GM10847 (cell line): ENCODE measurements around the gene HSF4.
A peak's percentile ranks its signal among the peaks of the same experiment; 100 is the strongest.

Experiments
- POLR2A ChIP-seq: IDR thresholded peaks from 2 replicates; pipeline ENCODE4 v1.6.1; 2011; ENCODE audit not compliant: insufficient read length; ENCODE audit errors: extremely low read depth

HSF4 gene

DNA sequence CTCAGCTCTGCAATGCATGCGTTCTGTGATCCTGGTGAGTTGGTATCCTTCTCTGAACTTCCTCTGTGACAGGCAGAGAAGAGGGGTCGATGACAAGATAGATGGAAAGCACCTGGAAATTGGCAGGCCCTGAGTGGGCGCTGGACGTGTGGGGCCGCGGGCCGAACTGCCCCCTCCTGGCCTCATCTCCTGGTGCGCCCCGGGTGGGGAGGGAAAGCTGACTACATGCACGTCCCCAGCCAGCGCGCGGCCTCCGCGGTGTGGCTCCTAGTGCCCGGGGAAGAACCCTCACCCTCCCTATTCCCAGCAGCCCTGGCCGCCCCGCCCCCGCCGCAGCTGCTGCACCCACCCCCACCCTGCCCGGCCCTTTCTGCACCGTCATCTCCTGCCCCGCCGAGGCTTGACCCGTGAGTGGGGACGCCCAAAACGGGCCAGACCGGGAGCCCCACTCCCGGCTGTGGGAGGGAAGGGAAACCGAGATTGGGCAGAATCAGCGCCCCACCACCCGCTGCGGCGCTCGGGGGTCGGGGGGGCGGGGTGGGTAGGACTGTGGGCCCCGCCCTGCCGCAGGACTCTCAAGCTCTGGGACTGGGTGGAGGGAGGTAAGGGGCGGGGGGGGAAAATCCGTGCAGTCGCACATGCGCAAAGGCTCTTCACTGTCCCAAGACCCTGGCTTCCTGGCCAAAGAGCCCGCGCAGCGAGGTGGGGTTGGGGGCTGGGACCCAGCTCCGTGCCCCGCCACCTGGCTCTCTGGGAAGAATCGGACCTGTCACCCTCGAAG is 5.8 kb downstream of the HSF4 start, which contains the start of gene NOL3:
TSS of gene NOL3 (plus strand) at position 371 of the 781 bp plus-strand sequence.
- TF ChIP-seq POLR2A = peak; percentile 37

DNA sequence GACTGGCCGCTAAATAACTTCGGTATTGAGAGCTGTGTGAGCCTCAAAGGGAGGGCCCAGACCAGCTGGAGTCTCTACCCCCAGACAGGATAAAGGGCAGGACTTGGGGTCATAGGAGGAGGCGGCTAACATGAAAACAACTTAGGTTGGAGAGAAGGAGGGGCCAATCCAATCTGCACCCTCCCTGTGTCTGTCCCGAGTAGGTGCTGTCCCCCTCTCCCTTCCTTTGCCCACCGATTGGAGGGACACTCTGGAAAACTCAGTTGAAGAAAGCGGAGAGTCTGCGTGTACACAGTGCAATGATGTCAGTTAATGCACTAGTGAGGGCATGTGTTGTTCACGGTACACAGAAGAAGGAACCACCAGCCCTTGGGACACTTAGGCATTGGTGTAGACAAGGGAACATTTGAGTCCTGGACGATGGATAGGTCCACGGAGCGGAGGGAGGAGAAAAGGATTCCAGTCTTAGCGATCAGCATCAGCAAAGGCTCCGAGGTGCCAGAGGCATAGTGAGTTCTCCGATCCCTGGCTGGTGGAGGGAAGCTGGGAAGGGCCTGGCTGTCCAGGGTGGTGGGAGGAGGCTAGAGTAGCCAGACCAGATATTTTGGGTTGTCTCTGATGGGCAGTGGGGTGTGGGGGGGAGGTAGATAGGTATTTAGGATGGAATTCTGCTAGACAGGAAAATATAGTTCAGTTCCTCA is 6.6 kb downstream of the HSF4 start:
- no peak for TF ChIP-seq POLR2A

GRCh38 chr16:67173323-67173722 is 8.8 kb downstream of the HSF4 start:
- no peak for TF ChIP-seq POLR2A

DNA sequence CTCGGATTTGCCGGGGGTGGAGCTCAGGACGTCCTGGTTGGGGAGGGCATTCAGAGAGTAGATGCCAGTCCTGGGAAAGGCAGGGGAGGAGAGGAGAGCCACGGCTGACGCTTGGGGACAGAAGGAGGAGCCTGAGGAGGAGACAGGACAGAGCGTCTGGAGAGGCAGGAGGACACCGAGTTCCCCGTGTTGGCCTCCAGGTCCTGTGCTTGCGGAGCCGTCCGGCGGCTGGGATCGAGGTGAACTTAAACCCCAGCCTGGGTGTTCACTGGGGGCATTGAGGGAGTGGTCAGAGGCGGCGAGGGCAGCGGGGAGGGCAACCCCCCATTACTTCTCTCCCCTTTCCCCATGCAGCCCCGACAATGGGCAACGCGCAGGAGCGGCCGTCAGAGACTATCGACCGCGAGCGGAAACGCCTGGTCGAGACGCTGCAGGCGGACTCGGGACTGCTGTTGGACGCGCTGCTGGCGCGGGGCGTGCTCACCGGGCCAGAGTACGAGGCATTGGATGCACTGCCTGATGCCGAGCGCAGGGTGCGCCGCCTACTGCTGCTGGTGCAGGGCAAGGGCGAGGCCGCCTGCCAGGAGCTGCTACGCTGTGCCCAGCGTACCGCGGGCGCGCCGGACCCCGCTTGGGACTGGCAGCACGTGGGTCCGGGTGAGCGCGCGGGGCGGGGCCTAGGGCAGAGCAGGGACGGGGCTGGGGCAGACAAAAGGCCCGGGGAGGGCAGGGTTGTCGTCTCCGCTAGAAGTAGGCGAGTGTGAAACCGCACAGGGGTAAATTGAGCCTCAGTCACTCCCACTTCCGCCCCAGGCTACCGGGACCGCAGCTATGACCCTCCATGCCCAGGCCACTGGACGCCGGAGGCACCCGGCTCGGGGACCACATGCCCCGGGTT is 9.5 kb downstream of the HSF4 start:
- TF ChIP-seq POLR2A = no peak

- no peak for TF ChIP-seq POLR2A
These were observed 10.2 kb downstream of the HSF4 start for GRCh38 chr16:67174706-67175231.

DNA sequence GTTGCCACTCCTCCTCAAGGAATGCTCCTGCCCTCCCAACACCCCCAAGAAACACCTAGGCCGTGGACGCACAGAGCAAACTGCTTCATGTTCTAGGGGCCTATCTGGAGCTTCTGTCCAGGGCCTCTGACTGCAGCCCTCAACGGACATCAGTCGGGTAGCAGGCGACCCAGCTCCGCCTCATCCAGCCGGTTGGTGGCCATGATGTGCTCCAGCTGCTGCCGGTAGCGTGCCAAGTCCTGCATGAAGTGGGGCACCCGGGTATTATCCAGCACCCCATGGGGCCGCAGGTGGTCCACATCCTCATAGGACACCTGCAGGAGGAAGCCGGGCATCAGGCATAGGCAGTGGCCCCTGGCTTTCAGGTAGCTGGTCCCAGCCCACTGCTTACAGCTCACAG is 12.1 kb downstream of the HSF4 start:
- TF ChIP-seq POLR2A = no peak

GRCh38 chr16:67177743-67178699 is 13.5 kb downstream of the HSF4 start:
- TF ChIP-seq POLR2A = no peak

- no peak for TF ChIP-seq POLR2A
These were observed 15.0 kb downstream of the HSF4 start for GRCh38 chr16:67179421-67180080.

- TF ChIP-seq POLR2A = no peak
These were observed 15.6 kb downstream of the HSF4 start for GRCh38 chr16:67180166-67180565.

GRCh38 chr16:67181346-67181745 is 16.8 kb downstream of the HSF4 start:
- TF ChIP-seq POLR2A = no peak

DNA sequence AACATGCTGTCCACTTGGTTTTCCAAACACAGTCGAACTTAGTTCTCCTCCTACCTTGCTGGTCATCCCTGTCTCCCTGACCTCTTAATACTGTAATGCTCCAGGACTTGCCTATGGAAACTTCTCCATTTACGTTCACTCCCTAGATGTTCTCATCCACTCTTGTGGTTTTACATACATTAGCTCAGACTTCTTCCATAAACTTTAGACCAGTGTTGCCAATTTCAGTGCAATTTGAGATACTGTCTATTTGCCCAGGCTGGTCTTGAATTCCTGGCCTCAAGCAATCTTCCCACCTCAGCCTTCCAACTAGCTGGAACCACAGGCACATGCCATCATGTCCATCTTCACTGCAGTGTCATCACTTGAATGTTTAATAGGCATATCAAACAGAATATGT is 17.7 kb downstream of the HSF4 start:
- no peak for TF ChIP-seq POLR2A

DNA sequence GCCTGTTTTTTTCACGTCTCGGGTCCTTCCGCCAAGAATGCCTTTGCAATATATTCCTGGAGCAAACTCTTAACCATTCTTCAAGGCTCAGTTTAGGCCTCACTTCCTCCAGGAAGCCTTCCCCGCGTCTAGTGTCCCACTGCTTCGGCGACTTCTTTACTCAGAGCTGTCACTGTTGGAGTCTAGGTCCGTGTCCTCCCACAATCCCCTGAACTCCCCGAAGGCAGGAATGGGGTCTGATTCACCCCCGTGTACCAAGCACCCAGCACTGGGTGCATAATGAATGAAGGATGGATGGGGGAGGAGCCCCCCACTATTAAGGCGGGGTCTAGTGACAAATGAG is 18.7 kb downstream of the HSF4 start:
- no peak for TF ChIP-seq POLR2A

DNA sequence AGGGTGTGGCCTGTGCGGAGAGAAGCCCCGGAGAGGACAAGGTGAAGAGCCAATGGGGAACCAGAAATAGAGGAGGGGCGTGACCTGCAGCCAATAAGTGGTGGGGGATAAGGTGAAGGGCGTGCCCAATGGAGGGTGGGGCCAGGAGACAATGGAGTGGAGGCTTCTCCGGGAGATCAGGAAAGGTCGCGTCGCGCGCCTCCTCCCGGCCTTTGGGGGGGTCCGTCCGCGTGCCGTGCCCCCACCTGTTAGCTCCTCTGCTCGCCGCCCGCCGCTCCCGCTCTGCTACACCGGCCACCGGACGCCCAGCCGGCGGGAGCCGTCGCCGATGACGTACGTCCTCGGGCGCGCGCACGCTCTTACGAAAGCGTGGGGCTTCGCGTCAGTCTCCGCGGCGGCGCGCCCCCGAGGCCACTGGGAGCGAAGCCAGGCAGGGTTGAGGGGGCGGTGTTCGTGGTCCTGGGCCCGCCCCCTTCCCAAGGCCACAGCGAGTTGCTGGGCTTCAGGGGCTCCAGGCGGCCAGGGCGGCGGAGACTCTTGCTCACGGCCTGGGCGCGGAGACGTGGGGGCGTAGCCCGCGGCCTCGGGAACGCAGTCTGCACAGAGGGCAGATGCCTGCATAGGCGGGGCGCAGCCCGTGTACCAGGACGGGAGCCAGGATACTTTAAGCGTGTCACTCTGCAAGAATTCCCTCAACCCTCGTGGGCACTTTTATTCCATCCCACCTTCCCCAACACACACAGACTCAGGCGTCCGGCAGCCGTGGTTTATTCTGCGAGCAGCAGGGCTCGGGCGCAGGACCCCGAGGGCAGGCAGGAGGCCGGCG is 19.3 kb downstream of the HSF4 start, which contains the start of gene MATCAP1:
TSS of gene MATCAP1 (minus strand) at position 337 of the 826 bp plus-strand sequence. CDS start 3,353 bp downstream, outside the sequence.
- TF ChIP-seq POLR2A = no peak

DNA sequence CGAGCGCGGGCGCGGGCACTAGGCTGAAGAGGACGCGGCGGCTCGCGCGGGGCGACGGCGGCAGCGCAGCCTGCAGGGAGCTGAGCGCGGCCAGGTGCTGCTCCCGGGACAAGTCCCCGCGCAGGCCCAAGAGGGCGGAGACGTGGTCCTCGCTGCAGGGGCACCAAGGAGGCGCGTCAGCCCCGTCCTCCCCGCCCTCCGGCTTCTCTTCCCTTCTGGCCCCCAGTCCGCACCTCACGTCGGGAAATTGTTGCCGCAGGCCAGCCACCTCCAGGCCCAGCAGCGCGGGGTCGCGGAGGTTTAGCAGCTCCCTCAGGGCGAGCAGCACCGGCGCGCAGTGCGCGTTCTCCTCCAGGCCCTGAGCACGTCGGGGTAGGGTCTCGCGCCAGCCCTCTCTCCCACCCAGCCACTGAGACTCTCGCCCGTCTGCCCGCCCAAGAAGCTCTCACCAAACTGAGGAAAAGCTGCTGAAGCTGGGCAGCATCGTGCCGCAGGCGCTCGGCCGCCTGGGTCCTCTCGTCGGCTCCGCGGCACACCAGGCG is 20.0 kb downstream of the HSF4 start:
- TF ChIP-seq POLR2A = no peak
